Parathyroid adenoma (tissue), 2 donors: Measurements from ENCODE around the gene KCNH5.
"Not testable (repeated sequence)": the region's sequence is repeated elsewhere in the genome, so short reads cannot be mapped to it uniquely, and the experiment has no call there.

Experiments used
- H2AFZ ChIP-seq: fragments of 300-600 bp; sonication (generic); one replicate; pipeline ENCODE4 v1.7.0; 2017; ENCODE audit warnings: antibody characterized with exemption, mild to moderate bottlenecking
- H3K27ac ChIP-seq: fragments of 300-600 bp; sonication (generic); one replicate; pipeline ENCODE4 v1.7.0; 2017
- H3K27me3 ChIP-seq: fragments of 300-600 bp; sonication (generic); one replicate; pipeline ENCODE4 v1.7.0; 2017; ENCODE audit warnings: low read length; ENCODE audit not compliant: control insufficient read depth, insufficient read depth
- H3K36me3 ChIP-seq: fragments of 300-600 bp; sonication (generic); one replicate; pipeline ENCODE4 v1.7.0; 2017; ENCODE audit warnings: low read length; ENCODE audit not compliant: control insufficient read depth, insufficient read depth
- H3K4me1 ChIP-seq: fragments of 300-600 bp; sonication (generic); one replicate; pipeline ENCODE4 v1.7.0; 2017; ENCODE audit warnings: control low read depth
- H3K4me2 ChIP-seq: fragments of 300-600 bp; sonication (generic); one replicate; pipeline ENCODE4 v1.7.0; 2017; ENCODE audit warnings: low read length
- H3K4me3 ChIP-seq: fragments of 300-600 bp; sonication (generic); one replicate; pipeline ENCODE4 v1.7.0; 2017; ENCODE audit warnings: low read depth, low read length
- H3K79me2 ChIP-seq: fragments of 300-600 bp; sonication (generic); one replicate; pipeline ENCODE4 v1.7.0; 2017; ENCODE audit warnings: control low read depth
- H3K9ac ChIP-seq: fragments of 300-600 bp; sonication (generic); one replicate; pipeline ENCODE4 v1.7.0; 2017; ENCODE audit warnings: mild to moderate bottlenecking
- H3K9me3 ChIP-seq: fragments of 300-600 bp; sonication (generic); one replicate; pipeline ENCODE4 v1.7.0; 2017; ENCODE audit warnings: low read length; ENCODE audit not compliant: control insufficient read depth
- CTCF ChIP-seq: fragments of 300-600 bp; sonication (generic); IDR thresholded peaks from one replicate; pipeline ENCODE4 v1.7.0; 2017; ENCODE audit warnings: antibody characterized with exemption, mild to moderate bottlenecking
- donor health status: primary hyperparathyroidism.

KCNH5 gene

GRCh38 chr14:62800577-62800976 lies 244.7 kb downstream of the KCNH5 start:
- H3K9me3 ChIP-seq, result no peaks in the 10 kb centered on the region
- no peak overlapping the region for H3K9ac ChIP-seq
- H3K79me2 ChIP-seq, result no peaks in the 10 kb centered on the region
- H3K36me3 ChIP-seq, result no peaks in the 10 kb centered on the region
- H3K4me2 ChIP-seq, result no peak overlapping the region
- TF ChIP-seq CTCF, result no peak
- H3K4me1 ChIP-seq, result no peaks in the 10 kb centered on the region
- no peaks in the 10 kb centered on the region for H3K27me3 ChIP-seq
- no peak overlapping the region for H3K4me3 ChIP-seq
- no peak overlapping the region for H2AFZ ChIP-seq
- H3K27ac ChIP-seq, result no peak overlapping the region

GRCh38 chr14:62796431-62796830 lies 248.8 kb downstream of the KCNH5 start:
- Histone ChIP-seq H3K36me3 (no peaks in the 10 kb centered on the region), H3K9ac (no peak overlapping the region), H3K9me3 (no peaks in the 10 kb centered on the region), H3K4me2 (no peak overlapping the region), H3K27ac (no peak overlapping the region), H2AFZ (no peak overlapping the region), H3K4me1 (no peaks in the 10 kb centered on the region), H3K27me3 (no peaks in the 10 kb centered on the region), H3K79me2 (no peaks in the 10 kb centered on the region), H3K4me3 (no peak overlapping the region)
- no peak for TF ChIP-seq CTCF

GRCh38 chr14:62792578-62792977 lies 252.7 kb downstream of the KCNH5 start:
- Histone ChIP-seq H3K79me2 (no peaks in the 10 kb centered on the region), H3K27ac (no peak overlapping the region), H2AFZ (no peak overlapping the region), H3K4me2 (no peak overlapping the region), H3K9ac (no peak overlapping the region), H3K9me3 (no peaks in the 10 kb centered on the region), H3K36me3 (no peaks in the 10 kb centered on the region), H3K27me3 (no peaks in the 10 kb centered on the region), H3K4me3 (no peak overlapping the region), H3K4me1 (no peaks in the 10 kb centered on the region)
- no peak for TF ChIP-seq CTCF

GRCh38 chr14:62781328-62781727 lies 263.9 kb downstream of the KCNH5 start:
- H3K27me3 ChIP-seq, H3K4me1 ChIP-seq: not testable (repeated sequence)

GRCh38 chr14:62778852-62779251 lies 266.4 kb downstream of the KCNH5 start:
- Histone ChIP-seq H3K4me1 (no peaks in the 10 kb centered on the region), H3K79me2 (no peaks in the 10 kb centered on the region), H3K9me3 (no peaks in the 10 kb centered on the region), H3K27me3 (no peaks in the 10 kb centered on the region), H3K36me3 (no peaks in the 10 kb centered on the region), H3K4me2 (no peak overlapping the region), H3K27ac (no peak overlapping the region), H3K4me3 (no peak overlapping the region), H3K9ac (no peak overlapping the region), H2AFZ (no peak overlapping the region)
- TF ChIP-seq CTCF, result no peak

More at GRCh38 chr14:62781328-62781727, 263.9 kb downstream of the KCNH5 start:
- not testable (repeated sequence) for H3K79me2 ChIP-seq, H3K9ac ChIP-seq, H3K4me3 ChIP-seq, H2AFZ ChIP-seq, H3K4me2 ChIP-seq, H3K27ac ChIP-seq, H3K36me3 ChIP-seq, H3K9me3 ChIP-seq
